HEK293 (cell line): ENCODE results near the gene CORO6.
A peak's percentile ranks its signal among the peaks of the same experiment; 100 is the strongest.

Experiments used
- CTCF ChIA-PET: fragments of 350-600 bp; formaldehyde crosslinking; extraction: SDS; loops from one replicate; lab custom pipeline; 2021; ENCODE audit warnings: antibody characterized with exemption; lab: Yijun Ruan, JAX
- POLR2A ChIA-PET: fragments of 300-600 bp; formaldehyde crosslinking; extraction: SDS; loops from one replicate; lab custom pipeline; 2020; ENCODE audit warnings: antibody characterized with exemption, inconsistent platforms; lab: Yijun Ruan, JAX
- H3K27ac ChIP-seq: fragments of 200-500 bp; sonication (Bioruptor generic); 2 replicates; pipeline ENCODE4 v1.5.1; 2014; ENCODE audit warnings: low read depth, low read length, control low read depth, inconsistent platforms; ENCODE audit errors: extremely low read depth
- H3K36me3 ChIP-seq, 2 experiments: fragments of 200-500 bp in 1 of 2; sonication (Bioruptor generic) in 1 of 2; 1 replicate in 1 of 2; 2 replicates in 1 of 2; pipeline ENCODE4 v1.5.1; 2014 to 2017; ENCODE audit warnings: inconsistent platforms in 2 of 2, low read length in 2 of 2; ENCODE audit not compliant: control insufficient read depth in 2 of 2, insufficient read depth in 1 of 2
- H3K4me1 ChIP-seq: fragments of 200-500 bp; sonication (Bioruptor generic); 2 replicates; pipeline ENCODE4 v1.5.1; 2014; ENCODE audit warnings: mild to moderate bottlenecking, low read length, inconsistent platforms; ENCODE audit not compliant: control insufficient read depth, insufficient read depth
- H3K4me3 ChIP-seq: 2 replicates; pipeline ENCODE4 v1.5.1; 2011; ENCODE audit warnings: low read depth, mild to moderate bottlenecking, control low read depth, low read length, moderate library complexity
- H3K9me3 ChIP-seq: fragments of 200-500 bp; sonication (Bioruptor generic); 2 replicates; pipeline ENCODE4 v1.5.1; 2014; ENCODE audit warnings: low read depth, low read length, inconsistent platforms; ENCODE audit not compliant: control insufficient read depth, insufficient read depth
- GLIS1 ChIP-seq: fragments of 450-650 bp; formaldehyde crosslinking; IDR thresholded peaks from 2 replicates; pipeline ENCODE4 v1.5.1; 2016; ENCODE audit warnings: missing biosample characterization, missing genetic modification characterization
- MZF1 ChIP-seq: fragments of 450-650 bp; formaldehyde crosslinking; IDR thresholded peaks from 2 replicates; pipeline ENCODE4 v1.5.1; 2017; ENCODE audit warnings: missing biosample characterization, missing genetic modification characterization, borderline replicate concordance
- PRDM1 ChIP-seq: fragments of 450-650 bp; formaldehyde crosslinking; IDR thresholded peaks from 2 replicates; pipeline ENCODE4; 2016; ENCODE audit warnings: missing biosample characterization, missing genetic modification characterization
- REPIN1 ChIP-seq: fragments of 450-650 bp; formaldehyde crosslinking; IDR thresholded peaks from 2 replicates; pipeline ENCODE4 v1.5.1; 2017; ENCODE audit warnings: missing biosample characterization, missing genetic modification characterization, low read depth
- SCRT2 ChIP-seq: fragments of 450-650 bp; formaldehyde crosslinking; IDR thresholded peaks from 2 replicates; pipeline ENCODE4 v1.5.1; 2016; ENCODE audit warnings: missing biosample characterization, missing genetic modification characterization
- SETDB1 ChIP-seq: IDR thresholded peaks from one replicate; pipeline ENCODE4 v1.6.1; 2017; ENCODE audit warnings: mild to moderate bottlenecking, low read length, moderate library complexity, mixed read lengths; ENCODE audit not compliant: insufficient read length
- WT1 ChIP-seq: fragments of 450-650 bp; formaldehyde crosslinking; IDR thresholded peaks from 2 replicates; pipeline ENCODE4 v1.5.1; 2016; ENCODE audit warnings: missing biosample characterization, missing genetic modification characterization
- YY2 ChIP-seq: fragments of 450-650 bp; formaldehyde crosslinking; IDR thresholded peaks from 2 replicates; pipeline ENCODE4 v1.5.1; 2016; ENCODE audit warnings: missing biosample characterization, missing genetic modification characterization
- ZBTB8A ChIP-seq: fragments of 450-650 bp; formaldehyde crosslinking; IDR thresholded peaks from 2 replicates; pipeline ENCODE4 v1.5.1; 2016; ENCODE audit warnings: missing biosample characterization, missing genetic modification characterization
- ZNF202 ChIP-seq: fragments of 450-650 bp; formaldehyde crosslinking; IDR thresholded peaks from 2 replicates; pipeline ENCODE4 v1.5.1; 2016; ENCODE audit warnings: missing biosample characterization, missing genetic modification characterization, borderline replicate concordance
- ZNF214 ChIP-seq: fragments of 450-650 bp; formaldehyde crosslinking; IDR thresholded peaks from 2 replicates; pipeline ENCODE4 v1.5.1; 2017; ENCODE audit warnings: missing biosample characterization, mild to moderate bottlenecking, missing genetic modification characterization, borderline replicate concordance
- ZNF266 ChIP-seq: fragments of 450-650 bp; formaldehyde crosslinking; IDR thresholded peaks from 2 replicates; pipeline ENCODE4 v1.5.1; 2016; ENCODE audit warnings: missing biosample characterization, missing genetic modification characterization, low read depth
- ZNF555 ChIP-seq: fragments of 450-650 bp; formaldehyde crosslinking; conservative IDR thresholded peaks from 2 replicates; pipeline ENCODE4 v1.5.1; 2017; ENCODE audit warnings: missing biosample characterization, mild to moderate bottlenecking, missing genetic modification characterization, inconsistent platforms
- ZNF76 ChIP-seq: fragments of 450-650 bp; formaldehyde crosslinking; IDR thresholded peaks from 2 replicates; pipeline ENCODE4; 2016; ENCODE audit warnings: low read depth, missing biosample characterization, missing genetic modification characterization, borderline replicate concordance
- TF ChIP-seq, protein P1 (sequence below): IDR thresholded peaks from 2 replicates; pipeline ENCODE4 v1.6.1; 2011; ENCODE audit warnings: mild to moderate bottlenecking, low read depth, low read length, borderline replicate concordance
- TF ChIP-seq, protein P2 (sequence below): fragments of 450-650 bp; formaldehyde crosslinking; IDR thresholded peaks from 2 replicates; pipeline ENCODE4 v1.5.1; 2016; ENCODE audit warnings: missing biosample characterization, missing genetic modification characterization, borderline replicate concordance

The CORO6 gene

DNA sequence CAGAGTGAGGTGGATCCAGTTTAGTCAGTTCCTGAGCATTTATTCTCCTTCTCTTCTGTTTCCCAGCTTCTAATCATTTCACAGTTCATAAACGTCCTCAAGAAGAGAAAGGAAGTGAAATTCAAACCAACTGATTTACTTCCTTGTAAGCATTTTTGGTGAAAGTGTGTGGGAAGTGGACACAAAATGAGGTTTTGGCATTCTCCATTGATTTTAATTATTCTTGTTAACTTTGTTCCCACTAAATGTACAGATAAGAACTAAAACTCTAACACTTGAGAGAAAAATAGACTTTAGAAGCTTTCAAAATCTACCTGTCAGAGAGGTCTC lies 42.7 kb upstream of the CORO6 start:
- TF ChIP-seq ZNF214 (tag by site-specific recombination) (peak; percentile 68; the same call in 1 of the 2 replicates), ZNF202 (no peak), PRDM1 (tag by site-specific recombination) (no peak)
- TF ChIP-seq, all 188 proteins: peak for 1
- ChIA-PET POLR2A (no interaction called here), CTCF (interaction anchor here (0.6 to 1.5 kb wide), 3 partner anchors 26 to 752 kb away, joined by 3 to 6 read pairs (median 3); no protein-coding TSS in a partner anchor)
- H3K4me1 ChIP-seq = no peaks in the 10 kb centered on the region
- H3K4me3 ChIP-seq = no peak overlapping the region
- no peak overlapping the region for H3K27ac ChIP-seq
- no peaks in the 10 kb centered on the region for H3K9me3 ChIP-seq
- peaks cover 26 to 30% of the 10 kb centered on the region in 2 experiments for H3K36me3 ChIP-seq

DNA sequence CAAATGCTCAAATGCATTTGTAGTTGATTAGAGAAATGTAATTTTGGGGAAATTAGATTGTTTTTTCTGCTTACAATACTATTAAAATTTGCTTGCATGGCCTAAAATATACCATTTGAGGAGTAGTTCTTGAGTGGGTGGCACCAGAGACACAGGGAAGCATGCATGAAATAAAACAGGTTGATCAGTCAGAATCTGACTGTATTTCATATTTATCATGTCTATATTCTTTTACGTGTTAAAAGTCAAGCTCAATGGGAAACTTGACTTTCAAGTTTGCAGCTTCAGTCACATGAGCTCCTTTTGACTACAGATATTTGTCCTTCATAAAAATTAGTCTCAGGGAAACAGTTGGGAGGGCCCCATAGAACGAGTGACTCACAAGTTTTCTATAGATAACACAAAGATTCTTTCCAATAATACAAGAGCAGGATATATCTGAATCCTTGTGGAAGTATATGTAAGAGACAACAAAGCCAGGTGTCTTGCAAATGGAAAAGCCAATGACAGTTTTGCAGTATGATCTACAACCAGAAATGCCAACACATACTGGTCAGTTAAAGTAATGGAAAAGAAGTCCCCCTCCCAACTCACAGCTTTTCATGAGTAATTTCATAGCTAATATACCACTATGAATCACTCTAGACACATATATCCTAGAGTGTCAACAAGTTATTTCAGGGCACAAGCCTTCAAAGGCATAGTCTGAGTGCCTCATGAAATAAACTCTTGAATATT lies 42.2 kb upstream of the CORO6 start:
- Histone ChIP-seq H3K4me1 (no peaks in the 10 kb centered on the region), H3K36me3 (peaks cover 23 to 27% of the 10 kb centered on the region in 2 experiments), H3K27ac (no peak overlapping the region), H3K9me3 (no peaks in the 10 kb centered on the region), H3K4me3 (no peak overlapping the region)
- ChIA-PET POLR2A (no interaction called here), CTCF (interaction anchor here (1.5 kb wide), 1 partner anchor 25 kb away, joined by 6 read pairs; no protein-coding TSS in a partner anchor)
- TF ChIP-seq SCRT2 = peak; percentile 73
- TF ChIP-seq ZNF266 (tag by site-specific recombination) = no peak

DNA sequence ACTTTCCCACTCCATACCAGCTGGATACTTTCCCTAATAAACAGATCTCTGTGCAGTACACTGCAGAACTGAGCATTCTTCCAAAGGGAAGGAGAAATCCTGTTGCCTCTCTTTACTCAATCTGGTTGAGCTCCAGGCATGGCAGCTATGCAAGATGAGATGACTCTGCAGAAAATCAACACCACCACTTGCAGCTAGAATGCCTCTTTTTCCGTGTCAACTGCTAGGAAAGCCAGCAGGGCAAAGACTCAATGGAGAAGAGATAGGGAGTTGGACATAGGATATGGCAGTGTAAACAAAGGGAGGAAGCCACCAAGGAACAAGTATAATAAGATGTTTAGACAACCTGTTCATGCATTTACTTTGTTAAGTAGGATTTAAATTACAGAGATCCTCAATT lies 40.4 kb upstream of the CORO6 start:
- CTCF ChIA-PET = interaction anchor here (0.6 to 1.7 kb wide), 4 partner anchors 8 to 116 kb away, joined by 3 to 5 read pairs (median 4); no protein-coding TSS in a partner anchor
- no peak for TF ChIP-seq GLIS1
- TF ChIP-seq MZF1 = no peak
- peak; percentile 42; the same call in 1 of the 2 replicates for TF ChIP-seq WT1 (tag by site-specific recombination)
- H3K36me3 ChIP-seq = peaks cover 15 to 23% of the 10 kb centered on the region in 2 experiments
- no peak overlapping the region for H3K4me3 ChIP-seq
- no peaks in the 10 kb centered on the region for H3K9me3 ChIP-seq
- POLR2A ChIA-PET = interaction anchor here (0.6 kb wide), 1 partner anchor 144 kb away, joined by 6 read pairs; no protein-coding TSS in a partner anchor
- H3K4me1 ChIP-seq = no peaks in the 10 kb centered on the region
- H3K27ac ChIP-seq = no peak overlapping the region

DNA sequence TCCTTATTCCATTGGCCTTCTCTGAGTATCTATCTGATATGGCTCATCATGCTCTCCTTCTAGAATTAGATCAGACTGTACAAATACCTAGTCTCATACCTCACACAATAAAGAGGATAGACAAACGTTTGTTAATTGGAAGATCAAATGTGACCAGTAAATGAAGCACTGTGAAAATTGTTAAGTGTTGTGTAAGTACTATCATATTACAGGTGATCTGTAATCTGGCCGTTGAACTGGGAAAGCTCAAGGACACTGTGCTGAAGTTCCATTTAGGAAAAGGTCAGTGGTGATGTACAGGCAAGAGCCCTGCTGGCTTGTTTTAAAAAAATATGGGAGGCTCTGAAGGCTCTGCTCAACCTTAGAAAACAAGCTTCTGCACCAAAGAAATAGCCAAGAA lies 38.5 kb upstream of the CORO6 start:
- POLR2A ChIA-PET = interaction anchor here (0.9 kb wide), 1 partner anchor 83 kb away, joined by 3 read pairs; no protein-coding TSS in a partner anchor
- Histone ChIP-seq H3K4me1 (no peaks in the 10 kb centered on the region), H3K9me3 (no peaks in the 10 kb centered on the region), H3K36me3 (peaks cover 7 to 14% of the 10 kb centered on the region in 2 experiments; a peak in 2 of 3 replicates), H3K4me3 (no peak overlapping the region), H3K27ac (no peak overlapping the region)
- CTCF ChIA-PET = no interaction called here
- TF ChIP-seq, protein P1, sequence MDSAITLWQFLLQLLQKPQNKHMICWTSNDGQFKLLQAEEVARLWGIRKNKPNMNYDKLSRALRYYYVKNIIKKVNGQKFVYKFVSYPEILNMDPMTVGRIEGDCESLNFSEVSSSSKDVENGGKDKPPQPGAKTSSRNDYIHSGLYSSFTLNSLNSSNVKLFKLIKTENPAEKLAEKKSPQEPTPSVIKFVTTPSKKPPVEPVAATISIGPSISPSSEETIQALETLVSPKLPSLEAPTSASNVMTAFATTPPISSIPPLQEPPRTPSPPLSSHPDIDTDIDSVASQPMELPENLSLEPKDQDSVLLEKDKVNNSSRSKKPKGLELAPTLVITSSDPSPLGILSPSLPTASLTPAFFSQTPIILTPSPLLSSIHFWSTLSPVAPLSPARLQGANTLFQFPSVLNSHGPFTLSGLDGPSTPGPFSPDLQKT = no peak
- no peak for TF ChIP-seq ZNF76
- TF ChIP-seq ZNF555 = no peak
- no peak for TF ChIP-seq ZBTB8A (tag by site-specific recombination)
- TF ChIP-seq, protein P2, sequence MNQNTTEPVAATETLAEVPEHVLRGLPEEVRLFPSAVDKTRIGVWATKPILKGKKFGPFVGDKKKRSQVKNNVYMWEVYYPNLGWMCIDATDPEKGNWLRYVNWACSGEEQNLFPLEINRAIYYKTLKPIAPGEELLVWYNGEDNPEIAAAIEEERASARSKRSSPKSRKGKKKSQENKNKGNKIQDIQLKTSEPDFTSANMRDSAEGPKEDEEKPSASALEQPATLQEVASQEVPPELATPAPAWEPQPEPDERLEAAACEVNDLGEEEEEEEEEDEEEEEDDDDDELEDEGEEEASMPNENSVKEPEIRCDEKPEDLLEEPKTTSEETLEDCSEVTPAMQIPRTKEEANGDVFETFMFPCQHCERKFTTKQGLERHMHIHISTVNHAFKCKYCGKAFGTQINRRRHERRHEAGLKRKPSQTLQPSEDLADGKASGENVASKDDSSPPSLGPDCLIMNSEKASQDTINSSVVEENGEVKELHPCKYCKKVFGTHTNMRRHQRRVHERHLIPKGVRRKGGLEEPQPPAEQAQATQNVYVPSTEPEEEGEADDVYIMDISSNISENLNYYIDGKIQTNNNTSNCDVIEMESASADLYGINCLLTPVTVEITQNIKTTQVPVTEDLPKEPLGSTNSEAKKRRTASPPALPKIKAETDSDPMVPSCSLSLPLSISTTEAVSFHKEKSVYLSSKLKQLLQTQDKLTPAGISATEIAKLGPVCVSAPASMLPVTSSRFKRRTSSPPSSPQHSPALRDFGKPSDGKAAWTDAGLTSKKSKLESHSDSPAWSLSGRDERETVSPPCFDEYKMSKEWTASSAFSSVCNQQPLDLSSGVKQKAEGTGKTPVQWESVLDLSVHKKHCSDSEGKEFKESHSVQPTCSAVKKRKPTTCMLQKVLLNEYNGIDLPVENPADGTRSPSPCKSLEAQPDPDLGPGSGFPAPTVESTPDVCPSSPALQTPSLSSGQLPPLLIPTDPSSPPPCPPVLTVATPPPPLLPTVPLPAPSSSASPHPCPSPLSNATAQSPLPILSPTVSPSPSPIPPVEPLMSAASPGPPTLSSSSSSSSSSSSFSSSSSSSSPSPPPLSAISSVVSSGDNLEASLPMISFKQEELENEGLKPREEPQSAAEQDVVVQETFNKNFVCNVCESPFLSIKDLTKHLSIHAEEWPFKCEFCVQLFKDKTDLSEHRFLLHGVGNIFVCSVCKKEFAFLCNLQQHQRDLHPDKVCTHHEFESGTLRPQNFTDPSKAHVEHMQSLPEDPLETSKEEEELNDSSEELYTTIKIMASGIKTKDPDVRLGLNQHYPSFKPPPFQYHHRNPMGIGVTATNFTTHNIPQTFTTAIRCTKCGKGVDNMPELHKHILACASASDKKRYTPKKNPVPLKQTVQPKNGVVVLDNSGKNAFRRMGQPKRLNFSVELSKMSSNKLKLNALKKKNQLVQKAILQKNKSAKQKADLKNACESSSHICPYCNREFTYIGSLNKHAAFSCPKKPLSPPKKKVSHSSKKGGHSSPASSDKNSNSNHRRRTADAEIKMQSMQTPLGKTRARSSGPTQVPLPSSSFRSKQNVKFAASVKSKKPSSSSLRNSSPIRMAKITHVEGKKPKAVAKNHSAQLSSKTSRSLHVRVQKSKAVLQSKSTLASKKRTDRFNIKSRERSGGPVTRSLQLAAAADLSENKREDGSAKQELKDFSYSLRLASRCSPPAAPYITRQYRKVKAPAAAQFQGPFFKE (tag by site-specific recombination) = no peak
- no peak for TF ChIP-seq SETDB1
- TF ChIP-seq YY2 (tag by site-specific recombination) = no peak
- TF ChIP-seq REPIN1 = no peak
